Ovary (tissue), 9 donors: ENCODE measurements around the gene PANK4. TPM values are rescaled to one million over a fixed set of nuclear protein-coding genes. Genes with fewer than 3 reads are reported as not detected.

Experiments
- DNase-seq, 5 donors: peaks; one replicate each; pipeline ENCODE4 v3.0.0-alpha.2; 2019 to 2020
- H3K27ac ChIP-seq, 2 donors: fragments of 200-600 bp; one replicate each; pipeline versions ENCODE4 v1.5.1 to v1.8.0; 2019 to 2022
- H3K27me3 ChIP-seq: fragments of 200-600 bp; one replicate; pipeline ENCODE4 v1.8.0; 2022
- H3K36me3 ChIP-seq: fragments of 200-600 bp; sonication (generic); one replicate; pipeline ENCODE4 v1.5.1; 2019
- H3K4me1 ChIP-seq: one replicate; pipeline ENCODE4 v1.8.1; 2013; ENCODE audit warnings: mild to moderate bottlenecking, moderate library complexity; ENCODE audit not compliant: insufficient read depth
- H3K4me3 ChIP-seq: fragments of 200-600 bp; sonication (generic); one replicate; pipeline ENCODE4 v1.5.1; 2017
- H3K9me3 ChIP-seq, 2 donors: fragments of 200-600 bp in 1 of 2; sonication (generic) in 1 of 2; one replicate each; pipeline versions ENCODE4 v1.5.1 to v1.8.1; 2013 to 2019; ENCODE audit warnings: mild to moderate bottlenecking in 1 of 2, moderate library complexity in 1 of 2
- POLR2A ChIP-seq: fragments of 450-650 bp; IDR thresholded peaks from one replicate; pipeline ENCODE4 v1.6.1; 2017; ENCODE audit warnings: antibody characterized with exemption, mild to moderate bottlenecking, moderate library complexity
- WGBS, 3 donors: extraction: QIAGEN DNeasy Blood & Tissue Kit in 1 of 3; methylation state at CpG; one replicate each; pipeline versions ENCODE4 v1.1.5 to v1.1.7; 2013 to 2017; 5-methylcytosine and 5-hydroxymethylcytosine counted together
- intact Hi-C, 4 donors: fragments of 100-400 bp; cut with DNase I; formaldehyde crosslinking; loops; one replicate each; pipeline versions ENCODE4 v1.11.0 to v1.15.1; 2022 to 2023
- polyA plus RNA-seq, 2 donors: library from polyadenylated mRNA; stranded (reverse); fragments of 200-250 nt in 1 of 2; fragments of 350-450 nt in 1 of 2; fragmentation: Illumina TruSeq in 1 of 2; extraction: RNeasy Lipid Tissue Mini Kit (QIAGEN cat#74804) in 1 of 2; gene quantifications; one replicate each; pipeline ENCODE4 v1.2.3, GENCODE V29; 2013 to 2014
- total RNA-seq, 7 donors: library from RNA; depleted of rRNA in 2 of 7; stranded (reverse); fragments of >200 nt in 2 of 7; fragmentation: NEBNext Ultra II Directional in 3 of 7; extraction: Animal tissue kit (Norgen Biotek cat#: 25700) in 3 of 7; gene quantifications; one replicate each; pipeline versions ENCODE4 v1.1.0 to v1.2.4, GENCODE V29; 2016 to 2023
- donor health status: DM: no; HTN: no; CAD: no; lungs with moderate emphysema.
- donor health status: DM: no; HTN: no; CAD: no.
- donor health status: Bipolar disorder and iron deficiency.
- donor health status: DM: yes; HTN: yes; CAD: no.
- donor health status: DM: no; HTN: no; CAD: no.
- donor health status: DM: yes; HTN: yes; CAD: no.

PANK4 gene
- total and polyA plus RNA-seq, 9 donors = 14.7 to 33.3 (median 26.1) TPM

GRCh38 chr1:2458687-2459086 lies 67.7 kb downstream of the PANK4 start:
- Histone ChIP-seq H3K4me1 (no peaks in the 10 kb centered on the region), H3K27me3 (no peaks in the 10 kb centered on the region), H3K4me3 (no peak overlapping the region), H3K27ac (no peak overlapping the region), H3K9me3 (no peaks in the 10 kb centered on the region), H3K36me3 (no peaks in the 10 kb centered on the region)
- TF ChIP-seq POLR2A = no peak
- intact Hi-C loops = loop anchor here in 2 of 4 donors (5.0 to 10.0 kb wide), 2 partner anchors 554 to 1546 kb away; no protein-coding TSS in a partner anchor
- DNase-seq = no peak
- WGBS, 3 donors = 79 to 92% (median 83%) methylated on average over 18 of the region's 18 CpGs

Other genes starting within 250 kb of the PANK4 start
- gene MORN1, start 135.0 kb downstream of the PANK4 start, total RNA-seq = 10 to 100 TPM; 15.6 to 24.2 (median 17.8) TPM
- gene MORN1, start 135.0 kb downstream of the PANK4 start, polyA plus RNA-seq = 1 to 10 TPM; 1.7 to 8.6 TPM
- 100 to 1,000 TPM in 3 of 7 donors, 10 to 100 TPM in 4; 51.0 to 130 (median 99.0) TPM for gene RER1, start 134.8 kb downstream of the PANK4 start, total RNA-seq
- 100 to 1,000 TPM in 1 of 2 donors, 10 to 100 TPM in 1; 66.0 to 224 TPM for gene RER1, start 134.8 kb downstream of the PANK4 start, polyA plus RNA-seq
- 10 to 100 TPM; 14.4 to 25.9 (median 23.0) TPM for gene PEX10, start 114.0 kb downstream of the PANK4 start, total RNA-seq
- gene PEX10, start 114.0 kb downstream of the PANK4 start, polyA plus RNA-seq = 10 to 100 TPM; 14.5 to 19.3 TPM
- under 1 TPM in 6 of 7 donors, not detected in 1; 0.05 to 0.84 (median 0.47) TPM for gene PLCH2, start 50.3 kb downstream of the PANK4 start, total RNA-seq
- under 1 TPM; 0.08 to 0.19 TPM for gene PLCH2, start 50.3 kb downstream of the PANK4 start, polyA plus RNA-seq
- gene HES5, start 3.7 kb upstream of the PANK4 start, total RNA-seq = under 1 TPM in 3 of 7 donors, not detected in 4; 0.25 to 0.53 (median 0.31) TPM
- under 1 TPM; 0.13 to 0.36 TPM for gene HES5, start 3.7 kb upstream of the PANK4 start, polyA plus RNA-seq
- gene TNFRSF14, start 29.8 kb upstream of the PANK4 start, total RNA-seq = 10 to 100 TPM; 33.3 to 78.5 (median 60.5) TPM
- gene TNFRSF14, start 29.8 kb upstream of the PANK4 start, polyA plus RNA-seq = 10 to 100 TPM in 1 of 2 donors, 1 to 10 TPM in 1; 4.3 to 57.6 TPM
- gene PRXL2B, start 60.2 kb upstream of the PANK4 start, total RNA-seq = 10 to 100 TPM in 6 of 7 donors, 1 to 10 TPM in 1; 3.2 to 34.1 (median 20.2) TPM
- 1 to 10 TPM; 7.0 to 9.6 TPM for gene PRXL2B, start 60.2 kb upstream of the PANK4 start, polyA plus RNA-seq
- gene MMEL1, start 106.4 kb upstream of the PANK4 start, total RNA-seq = 1 to 10 TPM in 3 of 7 donors, under 1 TPM in 1, not detected in 3; 0.45 to 7.9 (median 1.1) TPM
- 1 to 10 TPM in 1 of 2 donors, under 1 TPM in 1; 0.42 to 1.1 TPM for gene MMEL1, start 106.4 kb upstream of the PANK4 start, polyA plus RNA-seq